WTC11 (cell line): ENCODE measurements around the gene SDR42E2.

Experiments
- ATF6 ChIP-seq: sonication (generic); formaldehyde crosslinking; IDR thresholded peaks from 2 replicates; pipeline ENCODE4 v1.8.1; 2023; ENCODE audit warnings: mild to moderate bottlenecking, missing genetic modification reagents
- CREB1 ChIP-seq: sonication (generic); formaldehyde crosslinking; IDR thresholded peaks from 2 replicates; pipeline ENCODE4 v1.8.0; 2023; ENCODE audit warnings: mild to moderate bottlenecking, missing genetic modification reagents
- CTCF ChIP-seq: fragments of 200-600 bp; IDR thresholded peaks from 2 replicates; pipeline ENCODE4 v1.8.0; 2022; ENCODE audit warnings: antibody characterized with exemption
- E2F1 ChIP-seq: sonication (generic); formaldehyde crosslinking; IDR thresholded peaks from 2 replicates; pipeline ENCODE4 v1.8.0; 2022; ENCODE audit warnings: mild to moderate bottlenecking, missing genetic modification reagents
- E2F4 ChIP-seq: sonication (generic); formaldehyde crosslinking; IDR thresholded peaks from 2 replicates; pipeline ENCODE4 v1.8.1; 2022; ENCODE audit warnings: low read depth, mild to moderate bottlenecking, moderate library complexity, missing genetic modification reagents, borderline replicate concordance
- EMX1 ChIP-seq: fragments of 250-450 bp; sonication (Bioruptor Pico); IDR thresholded peaks from 2 replicates; pipeline ENCODE4 v1.8.0; 2021; ENCODE audit warnings: mild to moderate bottlenecking
- TEAD4 ChIP-seq: sonication (generic); formaldehyde crosslinking; IDR thresholded peaks from 2 replicates; pipeline ENCODE4 v1.8.0; 2022; ENCODE audit warnings: mild to moderate bottlenecking, missing genetic modification reagents
- TP53 ChIP-seq: sonication (generic); formaldehyde crosslinking; IDR thresholded peaks from 2 replicates; pipeline ENCODE4 v1.8.1; 2023; ENCODE audit warnings: mild to moderate bottlenecking, missing genetic modification reagents
- USF2 ChIP-seq: sonication (generic); formaldehyde crosslinking; IDR thresholded peaks from 2 replicates; pipeline ENCODE4 v1.8.1; 2023; ENCODE audit warnings: mild to moderate bottlenecking, missing genetic modification reagents, moderate library complexity
- ZNF121 ChIP-seq: sonication (generic); formaldehyde crosslinking; IDR thresholded peaks from 2 replicates; pipeline ENCODE4 v1.8.0; 2023; ENCODE audit warnings: missing genetic modification reagents
- ZNF263 ChIP-seq: sonication (generic); formaldehyde crosslinking; IDR thresholded peaks from 2 replicates; pipeline ENCODE4 v1.8.1; 2022; ENCODE audit warnings: low read depth, mild to moderate bottlenecking, moderate library complexity, missing genetic modification reagents

GRCh38 chr16:22139732-22140131, 22.6 kb upstream of the SDR42E2 start:
- TF ChIP-seq CTCF (no peak), ZNF121 (CRISPR knock-in tag) (no peak), ATF6 (CRISPR knock-in tag) (no peak), CREB1 (CRISPR knock-in tag) (no peak), TP53 (CRISPR knock-in tag) (no peak), E2F1 (CRISPR knock-in tag) (no peak), TEAD4 (CRISPR knock-in tag) (no peak), EMX1 (no peak), ZNF263 (CRISPR knock-in tag) (no peak), USF2 (CRISPR knock-in tag) (no peak), E2F4 (no peak)
